ENCODE results near the gene NSF. TPM values are rescaled to one million over a fixed set of nuclear protein-coding genes. Genes with fewer than 3 reads are reported as not detected.

Gene NSF
- total and polyA plus RNA-seq, 10 of the 15 experiments (the other 5 are each of a cell fraction or from before 2014, with no cell fraction given): 6.8 to 25.6 (median 16.8) TPM

- H3K27ac ChIP-seq (ENCODE audit: control insufficient read depth, insufficient read depth): no peak overlapping the region
- intact Hi-C loops (cut with micrococcal nuclease; ENCODE audit: unreplicated experiment): no loop called here
- RAD21 ChIA-PET (ENCODE audit: unreplicated experiment): no interaction called here
- TF ChIP-seq BCL3 (IDR thresholded peaks at IDR 0.05; ENCODE audit: borderline replicate concordance, insufficient read depth, low read depth, low read length, poor library complexity, severe bottlenecking) (no peak), CHD4 (IDR thresholded peaks at IDR 0.05) (no peak), ZBED1 (IDR thresholded peaks at IDR 0.05; ENCODE audit: borderline replicate concordance) (no peak), NR2C1 (IDR thresholded peaks at IDR 0.05) (no peak), POLR2AphosphoS5 (IDR thresholded peaks at IDR 0.05; ENCODE audit: low read length) (no peak)
- 70% methylated on average over 12 of the region's 12 CpGs for WGBS (ENCODE audit: insufficient coverage, insufficient replicate concordance, low lambda C conversion rate, missing lambda C conversion rate)
- no peaks in the 10 kb centered on the region; a peak in 2 of 4 replicates for H3K27me3 ChIP-seq (replicated peaks in 1 of 2; ENCODE audit: control insufficient read depth in 2 of 2, insufficient read depth in 2 of 2, low read length in 1 of 2)
- in situ Hi-C loops (cut with MboI): loop anchor here (5.0 kb wide), 1 partner anchor 37 kb away; no protein-coding TSS in a partner anchor
- H4K20me1 ChIP-seq (ENCODE audit: control insufficient read depth, insufficient read depth): no peaks in the 10 kb centered on the region
- no peak for FAIRE-seq
- H3K4me2 ChIP-seq (ENCODE audit: control insufficient read depth, insufficient read depth): no peak overlapping the region
- no peaks in the 10 kb centered on the region for H3K4me1 ChIP-seq (ENCODE audit: control insufficient read depth, insufficient read depth, low read length)
- H3K79me2 ChIP-seq (ENCODE audit: control insufficient read depth, insufficient read depth, low read length): no peaks in the 10 kb centered on the region
- no peak overlapping the region for H3K9ac ChIP-seq (ENCODE audit: control insufficient read depth, insufficient read depth, low read length)
- no peak for ATAC-seq
- H2AFZ ChIP-seq (ENCODE audit: control insufficient read depth, low read depth, low read length): no peak overlapping the region
- CTCF ChIA-PET: interaction anchor here (0.9 kb wide), 1 partner anchor 71 kb away, joined by 5 read pairs; no protein-coding TSS in a partner anchor
- POLR2A ChIA-PET: no interaction called here
- H3K36me3 ChIP-seq (ENCODE audit: control insufficient read depth in 2 of 2, insufficient read depth in 2 of 2, low read length in 1 of 2): no peaks in the 10 kb centered on the region
- H3K9me3 ChIP-seq (replicated peaks; ENCODE audit: control insufficient read depth, insufficient read depth, low read length): no peaks in the 10 kb centered on the region
- BruUV-seq (replicated peaks): no TSS peak
- SMC1A ChIA-PET (ENCODE audit: uncharacterized antibody, unreplicated experiment): no interaction called here
- no peak overlapping the region for H3K4me3 ChIP-seq
- no peak for DNase-seq (ENCODE audit: low read depth, low spot score)
These were observed 173.7 kb downstream of the NSF start for GRCh38 chr17:46764000-46764708.

Data from GM12878 (cell line).